Measurements from ENCODE around the gene VPS26C. TPM values are rescaled to one million over a fixed set of nuclear protein-coding genes. Genes with fewer than 3 reads are reported as not detected.

The VPS26C gene
- total and polyA plus RNA-seq, 9 of the 15 experiments (the other 6 are each of a cell fraction or from before 2014, with no cell fraction given) = 32.8 to 48.7 (median 42.1) TPM

GRCh38 chr21:37176716-37177115, 90.4 kb downstream of the VPS26C start:
- Histone ChIP-seq H3K4me3 (no peak overlapping the region), H3K36me3 (ENCODE audit: control insufficient read depth, insufficient read depth, low read length) (peaks cover 71% of the 10 kb centered on the region), H3K4me2 (ENCODE audit: insufficient read depth, low read length) (no peak overlapping the region), H3K9ac (ENCODE audit: insufficient read depth in 1 of 2, low read depth in 2 of 2, low read length in 2 of 2) (no peak overlapping the region), H4K20me1 (replicated peaks; ENCODE audit: control insufficient read depth, insufficient read depth, low read length) (no peaks in the 10 kb centered on the region), H3K27me3 (ENCODE audit: control insufficient read depth in 2 of 2, insufficient read depth in 2 of 2, low read length in 2 of 2) (no peaks in the 10 kb centered on the region), H3K9me3 (replicated peaks; ENCODE audit: control insufficient read depth, insufficient read depth, low read depth, low read length) (no peaks in the 10 kb centered on the region), H3K9me1 (ENCODE audit: control insufficient read depth, insufficient read depth, low read length) (no peaks in the 10 kb centered on the region), H3K27ac (ENCODE audit: extremely low read depth, low read depth, low read length) (no peak overlapping the region), H3K4me1 (replicated peaks in 1 of 2; ENCODE audit: control insufficient read depth in 2 of 2, insufficient read depth in 2 of 2, low read length in 2 of 2) (no peaks in the 10 kb centered on the region), H2AFZ (ENCODE audit: low read depth, low read length) (no peak overlapping the region), H3K79me2 (ENCODE audit: control insufficient read depth, insufficient read depth, low read length) (no peaks in the 10 kb centered on the region)
- DNase-seq (ENCODE audit: extremely low read depth in 1 of 4, low spot score in 3 of 4) = peak in 1 of 4 experiments; percentile 16
- intact Hi-C loops (cut with micrococcal nuclease) = no loop called here
- POLR2A ChIA-PET = interaction anchor here (0.6 to 1.2 kb wide), 2 partner anchors 10 to 23 kb away, joined by 3 read pairs; no protein-coding TSS in a partner anchor
- in situ Hi-C loops (cut with MboI) = no loop called here
- FAIRE-seq = no peak
- WGBS (ENCODE audit: insufficient coverage, low coverage, missing lambda C conversion rate) = 66% methylated on average over 5 of the region's 5 CpGs
- ATAC-seq = peak; percentile 60
- CTCF ChIA-PET (ENCODE audit: low intra/inter-chr PET ratio) = no interaction called here
- BruUV-seq (replicated peaks) = no TSS peak
- TF ChIP-seq, protein P1, sequence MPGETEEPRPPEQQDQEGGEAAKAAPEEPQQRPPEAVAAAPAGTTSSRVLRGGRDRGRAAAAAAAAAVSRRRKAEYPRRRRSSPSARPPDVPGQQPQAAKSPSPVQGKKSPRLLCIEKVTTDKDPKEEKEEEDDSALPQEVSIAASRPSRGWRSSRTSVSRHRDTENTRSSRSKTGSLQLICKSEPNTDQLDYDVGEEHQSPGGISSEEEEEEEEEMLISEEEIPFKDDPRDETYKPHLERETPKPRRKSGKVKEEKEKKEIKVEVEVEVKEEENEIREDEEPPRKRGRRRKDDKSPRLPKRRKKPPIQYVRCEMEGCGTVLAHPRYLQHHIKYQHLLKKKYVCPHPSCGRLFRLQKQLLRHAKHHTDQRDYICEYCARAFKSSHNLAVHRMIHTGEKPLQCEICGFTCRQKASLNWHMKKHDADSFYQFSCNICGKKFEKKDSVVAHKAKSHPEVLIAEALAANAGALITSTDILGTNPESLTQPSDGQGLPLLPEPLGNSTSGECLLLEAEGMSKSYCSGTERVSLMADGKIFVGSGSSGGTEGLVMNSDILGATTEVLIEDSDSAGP (CRISPR knock-in tag; IDR thresholded peaks at IDR 0.05) = no peak
- TF ChIP-seq, protein P2, sequence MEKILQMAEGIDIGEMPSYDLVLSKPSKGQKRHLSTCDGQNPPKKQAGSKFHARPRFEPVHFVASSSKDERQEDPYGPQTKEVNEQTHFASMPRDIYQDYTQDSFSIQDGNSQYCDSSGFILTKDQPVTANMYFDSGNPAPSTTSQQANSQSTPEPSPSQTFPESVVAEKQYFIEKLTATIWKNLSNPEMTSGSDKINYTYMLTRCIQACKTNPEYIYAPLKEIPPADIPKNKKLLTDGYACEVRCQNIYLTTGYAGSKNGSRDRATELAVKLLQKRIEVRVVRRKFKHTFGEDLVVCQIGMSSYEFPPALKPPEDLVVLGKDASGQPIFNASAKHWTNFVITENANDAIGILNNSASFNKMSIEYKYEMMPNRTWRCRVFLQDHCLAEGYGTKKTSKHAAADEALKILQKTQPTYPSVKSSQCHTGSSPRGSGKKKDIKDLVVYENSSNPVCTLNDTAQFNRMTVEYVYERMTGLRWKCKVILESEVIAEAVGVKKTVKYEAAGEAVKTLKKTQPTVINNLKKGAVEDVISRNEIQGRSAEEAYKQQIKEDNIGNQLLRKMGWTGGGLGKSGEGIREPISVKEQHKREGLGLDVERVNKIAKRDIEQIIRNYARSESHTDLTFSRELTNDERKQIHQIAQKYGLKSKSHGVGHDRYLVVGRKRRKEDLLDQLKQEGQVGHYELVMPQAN (IDR thresholded peaks at IDR 0.05; ENCODE audit: borderline replicate concordance) = no peak
- no peak for TF ChIP-seq JUNB (CRISPR knock-in tag; conservative IDR thresholded peaks at IDR 0.05)
- TF ChIP-seq ZNF766 (CRISPR knock-in tag; conservative IDR thresholded peaks at IDR 0.05) = no peak
- TF ChIP-seq SP1 (CRISPR knock-in tag; IDR thresholded peaks at IDR 0.05) = no peak
- TF ChIP-seq, protein P3, sequence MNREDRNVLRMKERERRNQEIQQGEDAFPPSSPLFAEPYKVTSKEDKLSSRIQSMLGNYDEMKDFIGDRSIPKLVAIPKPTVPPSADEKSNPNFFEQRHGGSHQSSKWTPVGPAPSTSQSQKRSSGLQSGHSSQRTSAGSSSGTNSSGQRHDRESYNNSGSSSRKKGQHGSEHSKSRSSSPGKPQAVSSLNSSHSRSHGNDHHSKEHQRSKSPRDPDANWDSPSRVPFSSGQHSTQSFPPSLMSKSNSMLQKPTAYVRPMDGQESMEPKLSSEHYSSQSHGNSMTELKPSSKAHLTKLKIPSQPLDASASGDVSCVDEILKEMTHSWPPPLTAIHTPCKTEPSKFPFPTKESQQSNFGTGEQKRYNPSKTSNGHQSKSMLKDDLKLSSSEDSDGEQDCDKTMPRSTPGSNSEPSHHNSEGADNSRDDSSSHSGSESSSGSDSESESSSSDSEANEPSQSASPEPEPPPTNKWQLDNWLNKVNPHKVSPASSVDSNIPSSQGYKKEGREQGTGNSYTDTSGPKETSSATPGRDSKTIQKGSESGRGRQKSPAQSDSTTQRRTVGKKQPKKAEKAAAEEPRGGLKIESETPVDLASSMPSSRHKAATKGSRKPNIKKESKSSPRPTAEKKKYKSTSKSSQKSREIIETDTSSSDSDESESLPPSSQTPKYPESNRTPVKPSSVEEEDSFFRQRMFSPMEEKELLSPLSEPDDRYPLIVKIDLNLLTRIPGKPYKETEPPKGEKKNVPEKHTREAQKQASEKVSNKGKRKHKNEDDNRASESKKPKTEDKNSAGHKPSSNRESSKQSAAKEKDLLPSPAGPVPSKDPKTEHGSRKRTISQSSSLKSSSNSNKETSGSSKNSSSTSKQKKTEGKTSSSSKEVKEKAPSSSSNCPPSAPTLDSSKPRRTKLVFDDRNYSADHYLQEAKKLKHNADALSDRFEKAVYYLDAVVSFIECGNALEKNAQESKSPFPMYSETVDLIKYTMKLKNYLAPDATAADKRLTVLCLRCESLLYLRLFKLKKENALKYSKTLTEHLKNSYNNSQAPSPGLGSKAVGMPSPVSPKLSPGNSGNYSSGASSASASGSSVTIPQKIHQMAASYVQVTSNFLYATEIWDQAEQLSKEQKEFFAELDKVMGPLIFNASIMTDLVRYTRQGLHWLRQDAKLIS (CRISPR knock-in tag; IDR thresholded peaks at IDR 0.05) = no peak
- no peak for TF ChIP-seq NCOA2 (IDR thresholded peaks at IDR 0.05; ENCODE audit: partially characterized antibody in 2 of 2)
- TF ChIP-seq, protein P4, sequence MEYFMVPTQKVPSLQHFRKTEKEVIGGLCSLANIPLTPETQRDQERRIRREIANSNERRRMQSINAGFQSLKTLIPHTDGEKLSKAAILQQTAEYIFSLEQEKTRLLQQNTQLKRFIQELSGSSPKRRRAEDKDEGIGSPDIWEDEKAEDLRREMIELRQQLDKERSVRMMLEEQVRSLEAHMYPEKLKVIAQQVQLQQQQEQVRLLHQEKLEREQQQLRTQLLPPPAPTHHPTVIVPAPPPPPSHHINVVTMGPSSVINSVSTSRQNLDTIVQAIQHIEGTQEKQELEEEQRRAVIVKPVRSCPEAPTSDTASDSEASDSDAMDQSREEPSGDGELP (CRISPR knock-in tag; IDR thresholded peaks at IDR 0.05; ENCODE audit: borderline replicate concordance) = peak; percentile 82; the same call in 1 of the 2 replicates
- TF ChIP-seq, protein P5, sequence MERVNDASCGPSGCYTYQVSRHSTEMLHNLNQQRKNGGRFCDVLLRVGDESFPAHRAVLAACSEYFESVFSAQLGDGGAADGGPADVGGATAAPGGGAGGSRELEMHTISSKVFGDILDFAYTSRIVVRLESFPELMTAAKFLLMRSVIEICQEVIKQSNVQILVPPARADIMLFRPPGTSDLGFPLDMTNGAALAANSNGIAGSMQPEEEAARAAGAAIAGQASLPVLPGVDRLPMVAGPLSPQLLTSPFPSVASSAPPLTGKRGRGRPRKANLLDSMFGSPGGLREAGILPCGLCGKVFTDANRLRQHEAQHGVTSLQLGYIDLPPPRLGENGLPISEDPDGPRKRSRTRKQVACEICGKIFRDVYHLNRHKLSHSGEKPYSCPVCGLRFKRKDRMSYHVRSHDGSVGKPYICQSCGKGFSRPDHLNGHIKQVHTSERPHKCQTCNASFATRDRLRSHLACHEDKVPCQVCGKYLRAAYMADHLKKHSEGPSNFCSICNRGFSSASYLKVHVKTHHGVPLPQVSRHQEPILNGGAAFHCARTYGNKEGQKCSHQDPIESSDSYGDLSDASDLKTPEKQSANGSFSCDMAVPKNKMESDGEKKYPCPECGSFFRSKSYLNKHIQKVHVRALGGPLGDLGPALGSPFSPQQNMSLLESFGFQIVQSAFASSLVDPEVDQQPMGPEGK (CRISPR knock-in tag; IDR thresholded peaks at IDR 0.05; ENCODE audit: borderline replicate concordance) = no peak
- TF ChIP-seq MEIS2 (IDR thresholded peaks at IDR 0.05; ENCODE audit: partially characterized antibody) = peak; percentile 57
- TF ChIP-seq TSC22D4 (tag; IDR thresholded peaks at IDR 0.05) = no peak
- TF ChIP-seq STAT5A (IDR thresholded peaks at IDR 0.05; ENCODE audit: borderline replicate concordance, low read length) = no peak

Measured in K562 (cell line).